Thoracic aorta (tissue), 2 donors: ENCODE results near the gene APBA2. TPM values are rescaled to one million over a fixed set of nuclear protein-coding genes. Genes with fewer than 3 reads are reported as not detected.

ENCODE experiments used
- ATAC-seq: fragments of 150-250 bp; one replicate; pipeline ENCODE4 v1.8.0; 2017; ENCODE audit warnings: low read depth; ENCODE audit not compliant: insufficient number of reproducible peaks, low FRiP score
- DNase-seq: peaks from one replicate; pipeline ENCODE4 v3.0.0-alpha.2; 2020; ENCODE audit warnings: low spot score
- H3K27ac ChIP-seq, 2 donors: fragments of 200-600 bp; sonication (generic); 1 replicate in 1 of 2; 2 replicates in 1 of 2; pipeline ENCODE4 v1.5.1; 2016; ENCODE audit warnings: mild to moderate bottlenecking in 2 of 2, moderate library complexity in 2 of 2
- H3K27me3 ChIP-seq: fragments of 200-600 bp; sonication (generic); replicated peaks from 2 replicates; pipeline ENCODE4 v1.6.0; 2016; ENCODE audit warnings: mild to moderate bottlenecking; ENCODE audit not compliant: insufficient read depth
- H3K36me3 ChIP-seq: fragments of 200-600 bp; sonication (generic); one replicate; pipeline ENCODE4 v1.5.1; 2016
- H3K4me1 ChIP-seq, 2 donors: fragments of 200-600 bp; sonication (generic); 1 replicate in 1 of 2; 2 replicates in 1 of 2; pipeline versions ENCODE4 v1.5.1 to v1.6.0; 2016; ENCODE audit warnings: low read depth in 2 of 2, mild to moderate bottlenecking in 1 of 2; ENCODE audit not compliant: control insufficient read depth in 1 of 2
- H3K4me3 ChIP-seq: fragments of 200-600 bp; sonication (generic); 2 replicates; pipeline ENCODE4 v1.5.1; 2016; ENCODE audit warnings: mild to moderate bottlenecking
- H3K9me3 ChIP-seq: fragments of 200-600 bp; sonication (generic); 2 replicates; pipeline ENCODE4 v1.5.1; 2016
- CTCF ChIP-seq: fragments of 200-600 bp; sonication (generic); IDR thresholded peaks from one replicate; pipeline ENCODE4 v1.5.1; 2019; ENCODE audit warnings: antibody characterized with exemption
- total RNA-seq, 2 donors: library from RNA; depleted of rRNA; stranded (reverse); fragments of >200 nt; gene quantifications; one replicate each; pipeline versions ENCODE4 v1.1.0 to v1.2.3, GENCODE V29; 2016

The APBA2 gene
- total RNA-seq, 2 donors from 2014 or later: 4.9 to 5.6 TPM

DNA sequence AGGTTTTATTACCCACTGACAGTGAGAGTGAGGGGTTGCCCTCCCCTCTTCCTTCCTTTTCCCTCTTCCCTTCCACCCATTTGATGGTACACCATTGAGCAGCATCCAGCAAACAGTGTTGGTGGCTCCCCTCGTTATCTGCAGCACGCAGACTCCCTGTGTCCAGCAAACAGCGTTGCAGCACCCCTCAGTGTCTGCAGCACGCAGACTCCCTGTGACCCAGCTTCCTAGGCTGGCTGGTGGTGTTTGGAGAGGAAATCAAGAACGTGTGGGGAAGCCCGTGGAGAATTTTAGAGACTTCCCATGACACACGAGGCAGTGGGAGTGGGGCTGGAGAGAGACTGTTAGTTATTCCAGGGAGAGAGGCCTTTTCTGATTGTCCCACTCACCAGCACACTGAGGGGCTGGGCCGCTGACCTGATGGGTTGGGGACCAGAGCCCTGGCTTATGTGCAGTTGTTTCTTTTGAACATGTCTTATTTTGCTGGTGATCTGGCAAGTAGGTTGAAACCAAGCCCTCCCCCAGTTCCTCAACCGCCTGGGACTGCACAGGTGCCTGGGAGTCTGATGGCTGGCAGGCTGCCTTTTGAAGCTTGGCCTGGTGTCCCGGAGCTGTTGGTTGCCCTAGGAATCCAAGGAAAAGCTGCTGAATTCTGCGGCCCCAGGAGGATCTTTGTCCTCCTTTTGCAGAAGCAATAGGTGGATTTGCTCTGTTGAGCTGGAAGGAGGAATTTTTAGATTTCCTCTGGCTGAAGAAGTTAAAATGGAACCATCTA lies 19.0 kb downstream of the APBA2 start:
- DNase-seq: no peak
- TF ChIP-seq CTCF: no peak
- ATAC-seq: no peak

GRCh38 chr15:28907338-28907960 lies 21.7 kb downstream of the APBA2 start:
- Histone ChIP-seq H3K27me3 (no peaks in the 10 kb centered on the region), H3K9me3 (no peaks in the 10 kb centered on the region), H3K4me3 (no peak overlapping the region), H3K4me1 (no peaks in the 10 kb centered on the region), H3K36me3 (no peaks in the 10 kb centered on the region), H3K27ac (no peak overlapping the region)
- DNase-seq: no peak
- TF ChIP-seq CTCF: no peak
- no peak for ATAC-seq

More for the DNA sequence above, 19.0 kb downstream of the APBA2 start:
- Histone ChIP-seq H3K4me3 (no peak overlapping the region), H3K4me1 (no peaks in the 10 kb centered on the region), H3K27me3 (no peaks in the 10 kb centered on the region), H3K27ac (no peak overlapping the region), H3K9me3 (no peaks in the 10 kb centered on the region), H3K36me3 (no peaks in the 10 kb centered on the region)

DNA sequence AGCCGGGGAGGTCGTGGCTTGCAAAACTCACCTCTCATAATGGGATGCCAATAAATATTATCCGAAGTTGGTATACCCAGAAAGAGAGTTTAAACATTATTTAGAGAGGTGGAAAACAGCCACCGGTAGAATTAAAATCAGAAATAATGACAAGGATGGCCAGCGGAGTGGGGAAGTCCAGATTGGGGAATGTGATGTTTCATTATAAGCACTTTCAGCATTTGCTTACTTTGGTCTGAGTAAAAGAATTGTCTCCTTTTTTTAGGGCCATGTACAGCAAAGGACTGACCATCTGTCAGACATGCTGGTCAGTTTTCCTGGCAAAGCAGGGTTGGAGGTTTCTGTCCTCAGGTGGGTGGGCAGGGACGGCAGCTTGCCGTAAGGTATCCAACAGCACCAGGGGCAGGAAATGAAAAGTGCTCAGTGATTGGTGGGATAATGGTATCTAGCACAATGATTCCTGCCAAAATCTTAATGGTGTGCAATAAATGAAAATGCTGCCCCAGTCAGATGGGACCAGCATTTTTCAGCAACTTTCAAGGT lies 24.3 kb downstream of the APBA2 start:
- no peaks in the 10 kb centered on the region for H3K36me3 ChIP-seq
- H3K4me1 ChIP-seq: no peaks in the 10 kb centered on the region
- no peaks in the 10 kb centered on the region for H3K9me3 ChIP-seq
- H3K27me3 ChIP-seq: no peaks in the 10 kb centered on the region
- no peak for ATAC-seq
- no peak overlapping the region for H3K27ac ChIP-seq
- no peak overlapping the region for H3K4me3 ChIP-seq
- DNase-seq: no peak
- no peak for TF ChIP-seq CTCF

- TF ChIP-seq CTCF: no peak
- DNase-seq (no peak), ATAC-seq (no peak)
These were observed 25.6 kb downstream of the APBA2 start for GRCh38 chr15:28911310-28911931.

DNA sequence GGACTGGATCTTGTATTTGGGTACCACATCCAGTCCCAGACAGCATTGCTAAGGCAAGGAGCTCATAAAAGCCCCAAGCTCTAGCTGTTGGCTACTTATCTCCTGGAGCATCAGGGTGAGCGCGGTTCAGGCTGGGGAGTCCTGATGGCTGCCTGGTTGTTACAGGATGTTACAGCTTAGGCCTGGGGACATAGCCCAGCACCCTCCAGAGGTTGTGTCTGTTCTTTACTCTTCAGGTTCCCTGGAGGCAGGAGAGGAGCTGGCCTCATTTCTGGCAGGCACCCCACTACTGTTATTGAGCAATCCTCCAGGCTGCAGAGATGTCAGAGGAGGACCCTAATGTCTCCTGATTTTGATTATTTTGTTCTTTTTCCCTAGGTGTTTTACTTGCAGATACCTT lies 26.6 kb downstream of the APBA2 start:
- DNase-seq: no peak
- no peaks in the 10 kb centered on the region for H3K4me1 ChIP-seq

More at GRCh38 chr15:28911310-28911931, 25.6 kb downstream of the APBA2 start:
- Histone ChIP-seq H3K27ac (no peak overlapping the region), H3K4me1 (no peaks in the 10 kb centered on the region), H3K9me3 (no peaks in the 10 kb centered on the region), H3K36me3 (no peaks in the 10 kb centered on the region), H3K27me3 (no peaks in the 10 kb centered on the region), H3K4me3 (no peak overlapping the region)

More for the DNA sequence above, 26.6 kb downstream of the APBA2 start:
- Histone ChIP-seq H3K4me3 (no peak overlapping the region), H3K27me3 (no peaks in the 10 kb centered on the region), H3K36me3 (no peaks in the 10 kb centered on the region), H3K9me3 (no peaks in the 10 kb centered on the region), H3K27ac (no peak overlapping the region)
- ATAC-seq: no peak
- no peak for TF ChIP-seq CTCF
